HG02623 (cell line): ENCODE results near the gene LIPA.

Experiments used
- ATAC-seq: cut with Tn5 transposase; IDR thresholded peaks from one replicate; pipeline ENCODE4 v1.9.1; 2021; ENCODE audit warnings: moderate library complexity; ENCODE audit not compliant: unreplicated experiment

The LIPA gene

DNA sequence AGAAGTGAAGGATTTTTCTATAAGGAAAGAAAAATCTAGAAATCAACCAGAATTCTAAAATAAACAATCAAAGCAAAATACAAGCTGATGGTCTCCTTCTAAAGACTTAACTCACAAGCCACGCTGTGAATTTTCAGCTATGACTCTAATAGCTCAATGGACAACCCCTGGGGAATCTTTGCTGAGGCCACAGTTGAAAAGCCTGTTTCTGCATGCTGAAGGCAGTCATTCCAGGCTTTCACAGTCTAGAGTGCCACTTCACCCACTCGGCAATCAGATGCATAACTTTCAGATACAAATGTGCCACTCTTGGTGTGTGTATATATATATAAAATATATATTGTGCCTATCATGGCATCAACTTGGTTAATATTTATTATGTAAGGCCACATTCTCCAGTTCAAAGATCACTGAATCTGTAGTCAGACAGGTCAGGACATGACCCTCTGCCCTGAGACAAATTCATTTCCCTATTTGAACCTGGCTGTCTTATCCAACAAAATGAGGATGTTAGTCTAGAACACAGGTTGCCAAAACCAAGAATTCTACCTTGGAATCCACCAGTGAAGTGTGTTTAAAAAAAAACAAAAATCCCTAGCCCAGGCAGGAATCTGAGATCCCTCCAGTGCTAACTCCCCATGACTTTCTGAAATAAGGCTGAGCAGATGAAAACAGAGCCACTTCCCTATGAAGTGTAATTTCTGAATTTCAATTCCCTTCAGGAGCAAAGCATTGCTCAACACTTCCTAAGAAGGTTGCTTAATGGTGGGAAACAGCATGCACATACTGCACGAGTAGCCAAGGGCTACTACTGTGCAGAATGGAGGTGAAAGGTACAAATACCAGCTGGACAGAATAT, 9.9 kb downstream of the LIPA start:
- no peak for ATAC-seq

DNA sequence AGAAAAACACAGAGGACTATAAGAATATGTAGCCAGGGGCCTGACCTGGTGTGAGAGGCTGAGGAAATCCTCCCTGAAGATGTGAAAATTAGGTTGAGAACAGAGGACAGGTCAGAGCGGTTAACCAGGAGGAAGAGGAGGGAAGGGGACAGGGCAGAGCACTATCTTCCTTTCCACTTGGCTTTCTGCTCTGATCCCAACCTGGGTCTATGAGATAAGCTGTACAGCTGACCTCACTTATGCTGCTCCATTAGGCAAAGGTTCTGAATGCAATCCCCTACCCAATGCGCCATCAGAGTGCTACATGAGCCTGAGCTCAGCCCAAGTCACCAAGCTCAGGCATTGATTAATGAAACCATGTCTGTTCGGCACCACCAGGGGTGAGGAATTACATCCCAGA, 10.5 kb downstream of the LIPA start:
- ATAC-seq: no peak

DNA sequence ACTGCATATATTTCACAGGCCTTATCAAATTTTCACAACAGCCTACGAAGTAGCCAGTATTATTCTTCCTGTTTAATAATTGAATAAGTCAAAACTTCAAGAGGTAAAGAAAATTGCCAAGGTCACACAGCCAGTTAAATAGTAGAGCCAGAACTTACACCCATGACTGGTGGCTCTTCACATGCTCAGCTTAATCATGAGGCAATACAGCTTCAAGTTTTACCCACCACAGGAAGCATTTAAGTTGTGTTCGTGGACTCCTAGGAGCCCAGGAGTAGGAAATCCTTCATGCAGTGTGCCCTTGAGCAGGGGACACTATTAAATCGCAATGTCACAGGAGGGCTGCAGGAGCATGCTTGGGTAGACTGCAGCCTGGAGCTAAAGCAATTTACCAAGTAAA, 11.1 kb downstream of the LIPA start:
- ATAC-seq: no peak

DNA sequence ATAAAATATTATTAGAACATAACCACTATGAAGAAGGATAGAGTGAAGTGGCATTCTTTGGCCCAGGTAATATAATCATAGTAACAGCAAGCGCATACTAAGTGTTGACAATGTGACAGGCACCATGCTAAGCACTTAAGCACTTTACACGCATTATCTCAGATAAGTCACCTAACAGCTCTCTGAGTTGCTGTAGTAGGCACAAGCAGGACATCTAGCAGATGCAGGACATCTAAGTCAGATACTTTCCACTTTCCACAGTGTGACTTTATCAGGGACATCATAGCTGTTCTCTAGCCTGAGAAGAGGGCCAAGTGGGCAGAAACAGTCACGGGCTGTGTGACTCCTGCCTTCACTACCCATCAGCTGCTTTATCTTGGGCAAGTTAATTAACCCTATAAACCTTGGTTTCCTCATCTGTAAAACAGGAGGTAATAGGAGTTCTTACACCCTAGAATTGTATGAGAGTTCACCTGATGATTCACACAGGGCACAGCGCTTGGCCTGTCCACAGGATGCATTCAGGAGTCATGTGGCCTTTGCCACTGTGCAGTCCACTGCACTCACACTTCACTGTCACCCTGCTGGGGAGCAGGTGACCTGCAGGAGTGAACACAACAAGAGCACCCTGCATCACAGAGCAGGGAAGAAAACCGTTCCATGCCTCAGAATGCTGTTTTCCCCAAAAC, 12.5 kb downstream of the LIPA start:
- ATAC-seq: no peak

DNA sequence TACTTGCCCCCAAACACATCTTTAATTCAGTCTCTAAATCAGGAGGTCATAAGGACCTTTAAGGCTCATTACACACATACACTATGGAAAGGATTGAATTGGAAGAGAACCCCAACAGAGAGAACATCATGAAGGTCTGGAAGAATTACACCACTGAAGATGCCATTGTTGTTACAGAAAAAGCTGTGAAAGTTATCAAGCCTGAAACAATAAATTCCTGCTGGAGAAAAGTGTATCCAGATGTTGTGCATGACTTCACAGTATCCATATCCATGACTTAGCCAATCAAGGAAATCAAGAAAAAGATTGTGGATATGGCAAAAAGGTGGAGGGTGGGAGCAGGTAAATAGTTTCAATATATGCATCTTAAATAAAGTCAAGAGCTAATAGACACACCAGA, 13.7 kb downstream of the LIPA start:
- no peak for ATAC-seq

DNA sequence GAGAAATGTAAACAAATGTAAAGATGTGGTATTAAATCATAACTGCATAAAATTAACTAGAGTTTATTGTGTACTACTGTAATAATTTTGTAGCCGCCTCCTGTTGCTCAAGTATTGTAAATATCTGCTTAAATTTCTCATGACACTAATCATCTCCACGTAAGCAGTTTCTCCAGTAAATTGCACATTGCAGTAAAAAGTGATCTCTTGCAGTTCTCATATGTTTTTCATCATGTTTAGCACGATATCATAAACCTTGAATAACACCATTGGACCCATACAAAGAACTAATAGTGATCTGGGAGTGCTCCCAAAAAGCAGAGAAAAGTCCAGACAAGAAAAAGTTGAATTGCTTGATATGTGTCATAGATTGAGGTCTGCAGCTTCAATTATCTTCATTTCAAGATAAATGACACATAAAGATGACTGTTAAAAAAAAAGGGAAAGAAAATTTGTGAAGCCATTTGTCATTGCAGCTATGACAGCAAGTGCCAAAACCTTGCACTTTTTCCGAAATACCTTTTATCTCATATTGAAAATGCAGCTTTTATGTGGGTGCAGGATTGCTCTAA, 15.3 kb downstream of the LIPA start:
- ATAC-seq: no peak

DNA sequence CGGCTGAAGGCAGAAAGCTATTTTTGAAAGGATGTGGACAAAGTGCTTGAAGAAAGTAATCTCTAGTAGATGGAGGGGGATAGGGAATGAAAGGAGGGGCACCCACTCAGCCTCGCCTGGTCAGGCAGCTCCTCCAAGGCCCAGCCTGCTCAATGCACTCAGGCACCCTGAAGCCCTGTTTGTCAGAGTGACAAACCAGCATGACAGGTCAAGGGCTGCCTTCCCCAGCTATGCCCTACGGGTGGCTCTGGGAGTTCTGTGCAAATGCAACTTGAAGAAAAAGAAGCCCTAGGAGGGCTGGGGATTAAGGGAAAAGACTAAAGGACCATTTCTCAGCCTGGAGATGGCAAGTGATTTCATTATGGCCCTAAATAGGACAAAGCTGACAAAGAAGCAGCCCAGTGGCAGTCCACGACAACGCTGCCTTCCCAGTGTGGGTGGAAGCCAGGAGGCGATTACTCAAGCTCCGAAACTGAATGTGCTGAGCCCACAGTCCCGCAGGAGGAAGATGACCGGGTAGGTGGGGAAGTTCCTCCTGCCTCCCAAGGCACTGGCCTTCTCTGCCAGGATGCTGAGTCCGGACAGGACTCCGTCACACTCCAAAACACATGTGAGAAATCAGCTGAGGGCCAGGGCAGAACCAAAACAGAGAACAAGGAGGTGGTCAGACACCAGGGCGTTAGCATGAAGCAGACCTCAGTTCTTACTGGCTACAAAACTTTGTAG, 16.3 kb downstream of the LIPA start:
- no peak for ATAC-seq

DNA sequence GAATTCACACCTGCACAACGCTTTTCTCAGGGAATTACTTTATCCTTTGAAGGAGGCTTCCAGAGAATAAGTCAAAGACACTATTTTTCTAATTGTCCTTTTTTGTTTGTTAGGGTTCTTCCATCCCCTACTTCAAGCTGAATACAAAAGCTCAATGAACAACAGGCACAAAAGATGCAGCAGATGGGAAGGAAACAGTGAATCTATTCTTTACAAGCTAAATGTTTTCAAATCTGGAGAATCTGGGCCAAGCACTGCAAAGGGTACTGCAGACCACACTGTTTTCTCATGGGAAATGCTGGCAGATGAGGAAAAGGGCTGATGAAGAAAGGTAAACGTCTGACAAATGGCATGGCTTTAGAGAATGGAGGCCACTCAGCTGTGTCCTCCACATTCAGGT, 18.5 kb downstream of the LIPA start:
- ATAC-seq: no peak

DNA sequence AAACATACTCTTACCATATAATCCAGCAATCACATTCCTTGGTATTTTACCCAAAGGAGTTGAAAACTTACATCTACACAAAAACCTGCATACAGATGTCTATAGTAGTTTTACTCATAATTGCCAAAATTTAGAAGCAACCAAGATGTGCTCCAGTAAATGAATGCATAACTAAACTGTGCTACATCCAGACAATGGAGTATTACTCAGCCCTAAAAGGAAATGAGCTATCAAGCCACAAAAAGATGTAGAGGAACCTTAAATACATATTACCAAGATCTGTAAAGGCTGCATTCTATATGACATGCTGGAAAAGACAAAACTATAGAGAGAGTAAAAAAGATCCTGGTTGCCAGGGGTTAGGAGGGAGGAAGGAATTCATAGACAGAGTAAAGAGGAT, 22.6 kb downstream of the LIPA start:
- ATAC-seq: no peak

DNA sequence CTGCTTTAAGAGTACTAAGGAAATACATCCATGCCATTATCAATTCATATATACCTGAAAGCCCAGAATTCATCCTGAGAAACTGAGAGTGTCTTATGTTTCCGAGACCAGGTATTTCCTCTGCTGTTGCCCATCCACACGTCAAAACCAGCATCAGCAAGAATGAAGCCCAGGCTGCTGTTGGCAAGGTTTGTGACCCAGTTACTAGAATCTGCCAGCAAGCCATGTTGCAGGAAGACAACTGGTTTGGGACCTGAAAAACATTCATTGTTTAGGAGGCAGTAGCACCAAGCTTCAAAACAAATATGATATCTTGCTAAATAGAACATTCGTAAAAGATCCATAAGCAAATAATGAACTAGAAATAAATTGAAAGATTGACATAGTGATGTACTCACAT, 23.4 kb downstream of the LIPA start:
- no peak for ATAC-seq

DNA sequence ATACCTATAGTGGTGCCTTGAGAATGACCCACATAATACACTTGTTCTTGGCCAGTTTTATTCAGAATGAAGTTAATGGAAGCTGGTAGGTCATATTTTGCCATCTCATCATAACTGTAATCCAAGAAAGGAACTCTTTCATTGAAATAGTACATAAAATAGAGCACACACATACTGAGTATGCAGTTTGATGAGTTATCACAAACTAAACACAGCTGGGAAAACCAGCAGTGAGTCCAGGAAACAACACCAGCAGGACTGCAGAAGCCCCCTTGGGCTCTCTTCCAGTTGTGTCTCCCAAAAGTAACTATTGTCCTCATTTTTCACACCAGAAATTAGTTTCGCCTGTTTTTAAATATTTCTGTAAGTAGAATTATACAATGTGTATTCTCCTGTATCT, 24.7 kb downstream of the LIPA start:
- ATAC-seq: no peak

DNA sequence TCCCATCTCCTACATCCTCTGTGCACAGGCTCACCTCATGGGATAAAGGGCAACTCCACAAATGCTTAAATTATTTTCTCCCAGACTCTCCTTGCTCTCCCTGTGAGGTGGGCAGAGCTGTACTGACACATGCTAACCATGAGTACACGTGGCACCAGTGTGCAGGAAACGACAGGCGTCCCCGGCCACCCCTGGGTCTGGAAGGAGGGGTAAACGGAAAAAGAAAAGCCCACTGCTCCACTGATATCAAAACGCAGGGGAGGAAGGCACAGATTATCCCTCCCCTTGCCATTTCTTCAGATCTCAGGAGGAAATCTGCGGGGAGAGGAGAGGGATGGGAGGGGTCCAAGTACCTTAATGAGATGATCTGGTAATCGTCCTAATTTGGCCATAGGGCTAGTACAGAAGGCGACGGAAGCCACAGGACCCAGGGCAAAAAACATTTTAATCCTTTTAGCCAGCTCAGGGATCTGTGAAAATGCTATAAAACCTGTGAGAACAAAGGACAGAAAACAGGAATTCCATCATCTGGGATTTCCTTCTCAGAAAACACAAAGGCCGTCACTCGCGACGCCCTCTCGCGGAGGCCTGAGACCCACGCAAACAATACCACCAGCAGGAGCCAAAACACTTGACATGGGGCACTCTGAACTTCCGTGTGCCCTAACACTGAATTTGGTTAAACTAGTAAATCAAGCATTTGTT, 26.7 kb downstream of the LIPA start:
- ATAC-seq: no peak

DNA sequence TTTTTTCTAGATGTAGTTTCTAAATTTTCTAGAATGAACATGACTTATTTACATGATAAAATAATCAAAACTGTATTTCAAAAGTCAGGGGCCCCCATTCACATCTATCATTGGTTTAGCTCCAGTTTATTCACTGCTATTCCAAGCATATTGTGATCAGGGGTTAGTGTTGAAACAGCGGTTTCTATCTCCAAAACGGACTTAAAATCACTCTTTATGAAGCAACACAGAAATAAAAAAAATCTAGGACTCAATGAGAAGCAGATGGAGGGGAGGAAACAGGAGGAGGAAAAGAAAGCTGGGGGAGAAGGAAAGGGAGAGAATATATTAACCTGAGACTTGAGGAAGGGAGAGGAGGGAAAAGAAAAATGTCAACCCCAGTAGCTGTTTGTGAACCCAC, 29.7 kb downstream of the LIPA start:
- no peak for ATAC-seq

DNA sequence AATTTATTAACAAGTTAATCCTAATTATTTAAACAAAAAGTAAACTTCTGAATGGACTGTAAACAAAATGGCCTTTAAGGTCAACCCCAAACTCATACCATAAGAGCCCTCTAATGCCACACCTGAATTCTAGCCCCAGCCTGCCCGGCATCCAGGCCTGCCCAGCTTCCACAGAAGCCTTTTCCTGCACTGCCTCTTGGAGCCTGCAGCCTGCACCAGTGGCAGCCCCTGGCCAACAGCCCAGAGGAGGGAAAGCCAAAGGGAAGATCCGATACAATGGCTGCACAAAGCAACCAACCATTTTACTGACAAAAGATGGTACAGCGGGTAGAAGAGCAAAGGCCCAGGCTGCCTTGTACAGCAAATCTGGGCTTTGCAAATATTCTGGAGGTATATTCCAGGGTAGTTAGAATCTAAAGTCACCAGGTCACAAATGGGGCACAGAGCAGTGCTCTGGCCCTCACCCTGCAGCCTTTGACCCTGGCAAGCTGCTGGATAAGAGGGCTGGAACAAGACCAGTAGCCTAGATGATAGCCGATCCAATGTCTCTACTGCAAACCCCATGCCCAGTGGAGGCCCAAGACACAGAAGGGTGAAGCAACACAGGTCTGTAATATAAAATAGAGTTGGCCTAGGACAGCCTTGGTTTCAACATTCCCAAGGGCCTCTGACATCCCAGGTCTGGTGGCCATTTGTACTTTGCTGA, 31.9 kb downstream of the LIPA start:
- no peak for ATAC-seq

DNA sequence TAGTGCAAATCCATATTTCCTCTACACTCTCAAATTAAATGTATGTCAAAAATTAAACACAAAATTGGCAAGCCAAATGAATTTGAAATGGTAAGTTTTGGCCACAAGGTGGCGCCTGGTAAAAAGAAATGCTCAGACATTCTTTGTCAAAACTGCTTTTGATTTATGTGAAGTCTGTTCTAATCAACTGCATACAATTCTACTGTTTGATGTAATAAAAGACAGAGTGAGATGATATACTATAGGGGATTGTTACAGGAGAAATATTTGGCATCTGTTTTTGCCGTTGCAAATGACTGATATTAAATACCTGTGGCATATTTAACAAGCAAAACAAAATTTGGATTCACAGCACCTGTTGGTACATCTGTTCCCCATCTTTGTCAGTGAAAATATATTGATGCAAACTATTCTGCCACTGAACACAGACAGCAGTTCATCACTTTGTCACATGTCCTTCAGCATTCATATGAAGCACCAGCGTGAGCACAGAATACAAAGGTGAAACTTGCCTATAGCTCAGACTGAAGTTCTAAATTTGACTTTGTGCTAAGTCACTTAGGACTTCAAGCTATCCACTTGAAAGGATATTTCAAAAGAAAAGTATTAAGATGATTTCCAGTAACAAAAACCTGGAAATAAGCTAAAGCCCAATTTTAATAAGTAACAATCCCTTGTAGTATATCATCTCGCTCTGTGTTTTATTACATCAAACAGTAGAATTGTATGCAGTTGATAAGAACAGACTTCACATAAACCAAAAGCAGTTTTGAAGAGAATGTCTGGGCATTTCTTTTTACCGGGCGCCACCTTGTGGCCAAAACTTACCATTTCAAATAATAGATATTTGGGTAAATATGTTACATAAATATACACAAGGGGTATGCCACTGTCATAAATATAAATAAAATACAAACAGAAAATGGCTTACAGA, 34.3 kb downstream of the LIPA start:
- no peak for ATAC-seq

DNA sequence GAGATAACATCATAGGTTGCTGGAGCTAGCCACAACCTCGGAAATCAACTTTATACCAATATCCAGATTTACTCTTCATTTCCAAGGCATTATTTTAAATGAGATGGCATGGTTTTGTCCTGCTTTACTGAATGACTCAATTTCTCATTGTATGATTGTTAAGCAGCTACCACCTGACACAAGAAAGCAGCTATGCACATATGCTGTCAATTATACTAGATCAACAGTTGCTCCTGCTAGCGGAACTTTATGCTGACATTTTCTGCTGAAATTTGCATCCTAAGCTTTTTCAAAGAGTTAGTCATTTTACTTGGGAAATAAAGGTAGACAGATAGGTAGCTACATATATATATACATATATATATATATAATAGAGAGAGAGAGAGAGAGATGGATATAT, 35.5 kb downstream of the LIPA start:
- ATAC-seq: no peak

DNA sequence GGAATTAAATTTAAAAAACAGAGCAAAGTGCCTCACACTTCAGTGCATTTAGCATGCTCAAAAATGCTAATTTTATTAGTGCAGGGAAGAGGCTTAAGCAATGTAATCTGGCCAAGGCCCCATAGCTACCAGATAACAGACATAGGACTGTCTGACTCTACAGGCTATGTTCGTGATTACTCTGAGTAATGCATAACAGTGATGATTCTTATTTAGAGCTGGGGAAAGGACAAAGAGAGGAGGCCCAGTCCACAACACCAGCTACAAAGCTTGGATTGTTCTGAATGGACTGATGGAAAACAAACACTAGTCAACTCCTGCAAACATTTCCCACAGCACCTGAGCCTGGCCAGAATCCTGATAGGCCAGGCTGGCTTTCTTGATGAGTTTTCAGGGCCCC, 36.1 kb downstream of the LIPA start:
- no peak for ATAC-seq

DNA sequence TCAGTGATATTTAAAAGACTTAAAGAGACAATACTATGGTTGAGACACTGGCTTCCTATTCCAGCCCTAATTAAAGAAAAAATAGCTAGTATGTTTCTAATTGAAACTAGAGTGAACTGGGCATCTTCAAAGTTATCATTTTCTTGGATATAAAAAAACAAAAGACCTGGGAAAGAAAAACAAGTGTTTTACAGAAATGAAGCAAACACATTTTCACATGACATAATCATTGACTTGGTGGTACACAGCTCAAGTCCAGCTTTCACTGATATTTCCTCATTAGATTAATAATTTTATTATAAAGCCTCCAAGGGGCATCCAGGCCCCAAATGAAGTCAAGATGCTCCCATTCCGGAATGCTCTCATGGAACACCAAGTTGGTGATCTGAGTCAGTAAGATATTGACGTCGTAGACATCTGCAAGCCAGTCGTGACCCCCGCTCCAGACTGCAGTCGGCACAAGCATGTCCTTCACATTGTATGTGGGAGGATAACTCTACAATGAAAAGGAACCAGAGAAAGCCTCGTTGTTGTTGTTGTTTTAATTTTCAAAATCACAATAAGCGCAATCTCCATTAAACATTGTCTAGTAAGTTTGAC, 36.9 kb downstream of the LIPA start:
- ATAC-seq: no peak
